ENCODE results near the gene MPZL1.
A peak's percentile ranks its signal among the peaks of the same experiment; 100 is the strongest.

Gene MPZL1

GRCh38 chr1:167765496-167765895, 43.7 kb downstream of the MPZL1 start:
- Histone ChIP-seq H3K9ac (ENCODE audit: insufficient read length) (no peak overlapping the region), H3K9me3 (ENCODE audit: low read depth, low read length) (no peaks in the 10 kb centered on the region), H3K4me3 (no peak overlapping the region), H3K27ac (no peak overlapping the region), H3K36me3 (ENCODE audit: insufficient read depth, low read length) (peaks cover 7% of the 10 kb centered on the region; the same call in 1 of the 2 replicates)
- TF ChIP-seq FOXP2 (optimal IDR thresholded peaks at IDR 0.05; ENCODE audit: control extremely low read depth, extremely low read length, insufficient read depth) (no peak), EZH2 (IDR thresholded peaks at IDR 0.05) (no peak), POLR2AphosphoS5 (IDR thresholded peaks at IDR 0.05; ENCODE audit: borderline replicate concordance, low read depth, low read length) (no peak)
- no peak for DNase-seq (ENCODE audit: low read depth, low spot score)

GRCh38 chr1:167766538-167766937, 44.8 kb downstream of the MPZL1 start:
- TF ChIP-seq EZH2 (IDR thresholded peaks at IDR 0.05) (no peak), FOXP2 (optimal IDR thresholded peaks at IDR 0.05; ENCODE audit: control extremely low read depth, extremely low read length, insufficient read depth) (no peak), POLR2AphosphoS5 (IDR thresholded peaks at IDR 0.05; ENCODE audit: borderline replicate concordance, low read depth, low read length) (no peak)
- no peak overlapping the region for H3K4me3 ChIP-seq
- no peak for DNase-seq (ENCODE audit: low read depth, low spot score)
- no peak overlapping the region for H3K27ac ChIP-seq
- H3K9me3 ChIP-seq (ENCODE audit: low read depth, low read length) = no peaks in the 10 kb centered on the region
- H3K9ac ChIP-seq (ENCODE audit: insufficient read length) = no peak overlapping the region
- H3K36me3 ChIP-seq (ENCODE audit: insufficient read depth, low read length) = peaks cover 7% of the 10 kb centered on the region; the same call in 1 of the 2 replicates

- DNase-seq (ENCODE audit: low read depth, low spot score) = no peak
- no peaks in the 10 kb centered on the region for H3K9me3 ChIP-seq (ENCODE audit: low read depth, low read length)
- H3K36me3 ChIP-seq (ENCODE audit: insufficient read depth, low read length) = peaks cover 14% of the 10 kb centered on the region
- TF ChIP-seq FOXP2 (optimal IDR thresholded peaks at IDR 0.05; ENCODE audit: control extremely low read depth, extremely low read length, insufficient read depth) (no peak), EZH2 (IDR thresholded peaks at IDR 0.05) (no peak), POLR2AphosphoS5 (IDR thresholded peaks at IDR 0.05; ENCODE audit: borderline replicate concordance, low read depth, low read length) (no peak)
- H3K27ac ChIP-seq = no peak overlapping the region
- H3K9ac ChIP-seq (ENCODE audit: insufficient read length) = no peak overlapping the region
- H3K4me3 ChIP-seq = no peak overlapping the region
These were observed 46.0 kb downstream of the MPZL1 start for GRCh38 chr1:167767761-167768160.

- DNase-seq (ENCODE audit: low read depth, low spot score) = no peak
- H3K36me3 ChIP-seq (ENCODE audit: insufficient read depth, low read length) = peaks cover 24% of the 10 kb centered on the region
- H3K27ac ChIP-seq = no peak overlapping the region
- TF ChIP-seq POLR2AphosphoS5 (IDR thresholded peaks at IDR 0.05; ENCODE audit: borderline replicate concordance, low read depth, low read length) (no peak), FOXP2 (optimal IDR thresholded peaks at IDR 0.05; ENCODE audit: control extremely low read depth, extremely low read length, insufficient read depth) (no peak), EZH2 (IDR thresholded peaks at IDR 0.05) (no peak)
- H3K4me3 ChIP-seq = no peak overlapping the region
- no peaks in the 10 kb centered on the region for H3K9me3 ChIP-seq (ENCODE audit: low read depth, low read length)
- H3K9ac ChIP-seq (ENCODE audit: insufficient read length) = no peak overlapping the region
These were observed 48.3 kb downstream of the MPZL1 start for GRCh38 chr1:167770127-167770526.

GRCh38 chr1:167772436-167772835, 50.7 kb downstream of the MPZL1 start:
- H3K27ac ChIP-seq = no peak overlapping the region
- H3K36me3 ChIP-seq (ENCODE audit: insufficient read depth, low read length) = peaks cover 32% of the 10 kb centered on the region
- no peak overlapping the region for H3K9ac ChIP-seq (ENCODE audit: insufficient read length)
- H3K4me3 ChIP-seq = no peak overlapping the region
- no peak for DNase-seq (ENCODE audit: low read depth, low spot score)
- no peaks in the 10 kb centered on the region for H3K9me3 ChIP-seq (ENCODE audit: low read depth, low read length)
- TF ChIP-seq EZH2 (IDR thresholded peaks at IDR 0.05) = no peak
- no peak for TF ChIP-seq FOXP2 (optimal IDR thresholded peaks at IDR 0.05; ENCODE audit: control extremely low read depth, extremely low read length, insufficient read depth)
- TF ChIP-seq POLR2AphosphoS5 (IDR thresholded peaks at IDR 0.05; ENCODE audit: borderline replicate concordance, low read depth, low read length) = no peak

- no peak for TF ChIP-seq EZH2 (IDR thresholded peaks at IDR 0.05)
- TF ChIP-seq FOXP2 (optimal IDR thresholded peaks at IDR 0.05; ENCODE audit: control extremely low read depth, extremely low read length, insufficient read depth) = no peak
- TF ChIP-seq POLR2AphosphoS5 (IDR thresholded peaks at IDR 0.05; ENCODE audit: borderline replicate concordance, low read depth, low read length) = no peak
- Histone ChIP-seq H3K27ac (no peak overlapping the region), H3K9me3 (ENCODE audit: low read depth, low read length) (no peaks in the 10 kb centered on the region), H3K36me3 (ENCODE audit: insufficient read depth, low read length) (peaks cover 32% of the 10 kb centered on the region), H3K4me3 (no peak overlapping the region), H3K9ac (ENCODE audit: insufficient read length) (no peak overlapping the region)
- DNase-seq (ENCODE audit: low read depth, low spot score) = no peak
These were observed 51.7 kb downstream of the MPZL1 start for GRCh38 chr1:167773516-167773915.

GRCh38 chr1:167774710-167775109, 52.9 kb downstream of the MPZL1 start:
- Histone ChIP-seq H3K9me3 (ENCODE audit: low read depth, low read length) (no peaks in the 10 kb centered on the region), H3K4me3 (no peak overlapping the region), H3K9ac (ENCODE audit: insufficient read length) (no peak overlapping the region), H3K27ac (no peak overlapping the region), H3K36me3 (ENCODE audit: insufficient read depth, low read length) (peaks cover 31% of the 10 kb centered on the region)
- TF ChIP-seq FOXP2 (optimal IDR thresholded peaks at IDR 0.05; ENCODE audit: control extremely low read depth, extremely low read length, insufficient read depth) = no peak
- TF ChIP-seq EZH2 (IDR thresholded peaks at IDR 0.05) = no peak
- TF ChIP-seq POLR2AphosphoS5 (IDR thresholded peaks at IDR 0.05; ENCODE audit: borderline replicate concordance, low read depth, low read length) = no peak
- DNase-seq (ENCODE audit: low read depth, low spot score) = no peak

GRCh38 chr1:167775178-167775577, 53.4 kb downstream of the MPZL1 start:
- Histone ChIP-seq H3K4me3 (no peak overlapping the region), H3K9me3 (ENCODE audit: low read depth, low read length) (no peaks in the 10 kb centered on the region), H3K9ac (ENCODE audit: insufficient read length) (no peak overlapping the region), H3K27ac (no peak overlapping the region), H3K36me3 (ENCODE audit: insufficient read depth, low read length) (peaks cover 35% of the 10 kb centered on the region)
- DNase-seq (ENCODE audit: low read depth, low spot score) = no peak
- TF ChIP-seq EZH2 (IDR thresholded peaks at IDR 0.05) (no peak), POLR2AphosphoS5 (IDR thresholded peaks at IDR 0.05; ENCODE audit: borderline replicate concordance, low read depth, low read length) (no peak), FOXP2 (optimal IDR thresholded peaks at IDR 0.05; ENCODE audit: control extremely low read depth, extremely low read length, insufficient read depth) (no peak)

GRCh38 chr1:167776151-167776550, 54.4 kb downstream of the MPZL1 start:
- peaks cover 37% of the 10 kb centered on the region for H3K36me3 ChIP-seq (ENCODE audit: insufficient read depth, low read length)
- H3K9me3 ChIP-seq (ENCODE audit: low read depth, low read length) = peaks cover 3% of the 10 kb centered on the region; the same call in 1 of the 2 replicates
- TF ChIP-seq POLR2AphosphoS5 (IDR thresholded peaks at IDR 0.05; ENCODE audit: borderline replicate concordance, low read depth, low read length) = peak; percentile 40; the same call in 1 of the 2 replicates
- no peak for TF ChIP-seq FOXP2 (optimal IDR thresholded peaks at IDR 0.05; ENCODE audit: control extremely low read depth, extremely low read length, insufficient read depth)
- no peak overlapping the region for H3K4me3 ChIP-seq
- peak; percentile 62 for DNase-seq (ENCODE audit: low read depth, low spot score)
- peak overlapping the region; percentile 30; the same call in 1 of the 2 replicates for H3K27ac ChIP-seq
- H3K9ac ChIP-seq (ENCODE audit: insufficient read length) = no peak overlapping the region
